ENCODE measurements around the gene LPA. TPM values are rescaled to one million over a fixed set of nuclear protein-coding genes. Genes with fewer than 3 reads are reported as not detected.

The LPA gene
- total RNA-seq, 1 experiment from 2014 or later, result not detected

DNA sequence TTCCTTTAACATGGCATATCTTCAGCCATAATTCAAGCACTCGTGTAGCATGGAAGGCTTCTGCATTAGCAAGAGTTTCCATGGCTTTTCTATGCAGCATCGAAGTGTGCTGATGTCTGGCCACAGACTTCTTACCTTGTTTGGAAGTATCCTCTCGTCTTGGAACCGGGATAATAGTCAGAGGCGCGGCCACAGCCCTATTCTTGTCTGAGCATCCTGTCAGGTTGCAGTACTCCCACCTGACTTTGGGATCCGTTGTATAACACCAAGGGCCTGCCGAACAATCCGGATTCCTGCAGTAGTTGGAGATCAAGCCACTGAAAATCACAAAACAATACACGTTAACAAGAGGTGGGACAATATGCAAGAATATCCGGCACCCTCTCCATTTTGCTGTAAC, 177.0 kb downstream of the LPA start:
- H2AFZ ChIP-seq (ENCODE audit: low read length), result no peak overlapping the region
- no TSS peak for BruUV-seq (replicated peaks)
- no peak overlapping the region for H3K27ac ChIP-seq (ENCODE audit: low read length)
- ChIA-PET POLR2A (ENCODE audit: unreplicated experiment) (no interaction called here), CTCF (no interaction called here)
- H3K79me2 ChIP-seq (ENCODE audit: low read length), result no peaks in the 10 kb centered on the region
- no peak overlapping the region for H3K4me3 ChIP-seq (ENCODE audit: low read length)
- DNase-seq (no peak), ATAC-seq (no peak)
- intact Hi-C loops (cut with micrococcal nuclease), result no loop called here
- H3K27me3 ChIP-seq (ENCODE audit: low read length), result no peaks in the 10 kb centered on the region
- TF ChIP-seq, protein P1, sequence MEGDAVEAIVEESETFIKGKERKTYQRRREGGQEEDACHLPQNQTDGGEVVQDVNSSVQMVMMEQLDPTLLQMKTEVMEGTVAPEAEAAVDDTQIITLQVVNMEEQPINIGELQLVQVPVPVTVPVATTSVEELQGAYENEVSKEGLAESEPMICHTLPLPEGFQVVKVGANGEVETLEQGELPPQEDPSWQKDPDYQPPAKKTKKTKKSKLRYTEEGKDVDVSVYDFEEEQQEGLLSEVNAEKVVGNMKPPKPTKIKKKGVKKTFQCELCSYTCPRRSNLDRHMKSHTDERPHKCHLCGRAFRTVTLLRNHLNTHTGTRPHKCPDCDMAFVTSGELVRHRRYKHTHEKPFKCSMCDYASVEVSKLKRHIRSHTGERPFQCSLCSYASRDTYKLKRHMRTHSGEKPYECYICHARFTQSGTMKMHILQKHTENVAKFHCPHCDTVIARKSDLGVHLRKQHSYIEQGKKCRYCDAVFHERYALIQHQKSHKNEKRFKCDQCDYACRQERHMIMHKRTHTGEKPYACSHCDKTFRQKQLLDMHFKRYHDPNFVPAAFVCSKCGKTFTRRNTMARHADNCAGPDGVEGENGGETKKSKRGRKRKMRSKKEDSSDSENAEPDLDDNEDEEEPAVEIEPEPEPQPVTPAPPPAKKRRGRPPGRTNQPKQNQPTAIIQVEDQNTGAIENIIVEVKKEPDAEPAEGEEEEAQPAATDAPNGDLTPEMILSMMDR (conservative IDR thresholded peaks at IDR 0.05; ENCODE audit: low read depth, low read length), result no peak
- TF ChIP-seq EZH2 (IDR thresholded peaks at IDR 0.05; ENCODE audit: low read length, unreplicated experiment), result no peak
- no peak for TF ChIP-seq EZH2phosphoT487 (IDR thresholded peaks at IDR 0.05; ENCODE audit: borderline replicate concordance, low read length)
- H3K4me2 ChIP-seq (ENCODE audit: low read length), result no peak overlapping the region
- H3K9me3 ChIP-seq (ENCODE audit: low read length), result no peaks in the 10 kb centered on the region
- H3K9me2 ChIP-seq (replicated peaks; ENCODE audit: low read length), result no peaks in the 10 kb centered on the region
- H3K36me3 ChIP-seq (ENCODE audit: low read depth, low read length), result no peaks in the 10 kb centered on the region; the same call in 1 of the 2 replicates
- no peak overlapping the region for H3K9ac ChIP-seq (ENCODE audit: low read length)
- H3K4me1 ChIP-seq (ENCODE audit: insufficient read depth, low read length), result no peaks in the 10 kb centered on the region
- H3F3A ChIP-seq (ENCODE audit: low read length, unreplicated experiment), result no peaks in the 10 kb centered on the region
- H4K20me1 ChIP-seq (ENCODE audit: low read length), result no peaks in the 10 kb centered on the region

Other genes with a start within 250 kb of the LPA start
- not detected in 2 replicates for gene PLG, start 38.0 kb upstream of the LPA start, total RNA-seq (2014; rRNA removed)

Data from PC-3 (cell line).